ENCODE data around the gene SCAF4.
"Not testable (repeated sequence)": the region's sequence is repeated elsewhere in the genome, so short reads cannot be mapped to it uniquely, and the experiment has no call there.

SCAF4 gene

DNA sequence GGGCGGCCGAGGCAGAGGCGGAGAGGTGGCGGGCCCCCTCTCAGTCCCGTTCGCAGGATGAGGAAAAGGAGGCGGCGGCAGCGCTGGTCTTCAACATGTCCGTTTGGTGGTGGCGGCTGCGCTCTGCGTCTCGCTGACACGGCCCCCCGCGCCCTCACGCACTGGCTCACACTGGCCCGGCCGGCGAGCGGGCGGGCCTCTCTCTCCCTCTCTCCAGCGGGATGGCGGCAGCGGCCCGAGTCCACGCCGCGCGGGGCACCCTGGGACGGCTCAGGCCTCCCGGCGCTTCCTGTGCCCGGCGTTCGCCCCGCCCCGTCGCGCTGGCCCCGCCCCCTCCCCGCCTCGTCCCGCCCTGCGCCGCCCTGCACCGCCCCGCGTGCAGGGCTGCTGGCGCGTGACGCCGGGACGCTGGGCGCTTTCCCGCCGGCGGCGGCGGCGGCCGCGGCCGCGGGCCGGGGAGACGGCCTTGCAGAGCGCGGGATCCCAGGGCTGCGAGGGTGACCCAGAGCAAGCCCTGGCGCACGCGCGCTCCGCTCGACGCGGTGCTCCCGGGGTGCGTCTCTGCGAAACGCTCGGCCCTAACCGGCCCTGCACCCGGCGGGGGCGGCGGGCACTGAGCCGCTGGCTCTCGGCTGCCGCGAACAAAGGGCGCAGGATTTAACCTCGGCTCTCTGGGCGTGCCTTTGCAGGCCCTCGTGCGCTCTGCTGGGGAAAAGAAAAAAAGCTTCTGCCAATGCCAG is at the start of gene SCAF4:
SCAF4 (minus strand) TSS at position 262 of the 740 bp plus-strand sequence. CDS start 426 bp downstream, outside the sequence.
- peak; percentile 92 for DNase-seq

DNA sequence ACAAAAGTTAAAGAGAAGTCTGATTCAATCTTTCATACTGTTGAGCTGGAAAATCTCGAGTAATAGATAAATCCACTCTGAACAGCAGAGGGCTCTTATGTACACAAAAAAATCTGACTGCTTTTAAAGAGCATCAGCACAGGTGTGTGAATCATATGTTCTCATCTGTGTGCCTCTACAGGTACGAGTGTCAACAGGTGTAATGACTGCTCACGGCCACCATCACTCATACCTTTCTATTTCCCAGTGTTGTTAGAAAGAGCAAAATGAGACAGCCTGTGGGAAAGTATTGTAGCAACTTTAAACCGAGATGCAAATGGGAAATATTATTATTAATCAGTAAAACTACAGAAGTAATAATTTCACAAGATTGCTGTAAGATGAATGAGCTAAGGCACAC is 49.0 kb upstream of the SCAF4 start:
- no peak for DNase-seq

GRCh38 chr21:31778546-31778945 is 46.6 kb upstream of the SCAF4 start:
- no peak for DNase-seq

- no peak for DNase-seq
These were observed 45.9 kb upstream of the SCAF4 start for GRCh38 chr21:31777857-31778256.

GRCh38 chr21:31774031-31774430 is 42.1 kb upstream of the SCAF4 start:
- no peak for DNase-seq

DNA sequence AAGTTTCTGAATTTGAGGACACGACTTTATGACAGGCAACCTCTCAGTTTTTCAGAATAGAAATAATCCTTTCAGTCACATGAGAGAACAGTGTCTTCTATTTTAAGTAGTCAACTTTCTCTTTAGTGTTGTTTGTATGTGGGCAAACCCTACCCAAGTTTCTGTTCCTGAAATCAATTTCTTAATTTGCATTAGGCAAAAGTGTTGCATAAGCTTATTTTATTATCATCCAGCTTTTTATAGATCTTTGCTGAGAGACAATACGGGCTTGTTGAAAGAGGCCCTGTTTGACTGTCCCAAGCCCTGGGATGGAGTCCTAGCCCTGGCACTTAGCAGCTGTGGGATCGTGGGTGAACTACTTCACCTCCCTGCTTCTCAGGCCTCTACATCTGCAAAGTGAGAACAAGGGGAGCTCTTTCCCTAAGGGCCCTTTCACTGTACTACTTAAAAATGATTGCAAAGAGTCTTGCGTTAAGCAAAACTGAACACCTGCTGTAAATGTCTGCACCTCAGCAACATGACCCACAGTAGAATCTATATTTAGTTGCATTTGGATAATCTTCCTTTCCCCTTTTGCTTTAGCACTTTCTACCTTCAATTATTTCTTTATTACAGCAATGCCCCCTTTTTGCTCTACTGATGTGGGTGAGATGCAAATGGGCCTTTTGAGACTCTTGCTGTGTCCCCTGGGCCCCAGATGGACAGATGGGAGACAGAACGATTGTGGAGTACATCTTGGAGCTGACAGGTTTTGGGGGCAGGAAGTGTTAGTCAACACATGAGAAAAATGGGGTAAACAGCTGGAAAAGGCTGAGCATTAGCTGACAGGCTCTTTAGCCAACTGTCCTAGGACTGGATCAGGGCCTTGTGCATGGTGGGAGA is 41.0 kb upstream of the SCAF4 start:
- DNase-seq, result no peak

DNA sequence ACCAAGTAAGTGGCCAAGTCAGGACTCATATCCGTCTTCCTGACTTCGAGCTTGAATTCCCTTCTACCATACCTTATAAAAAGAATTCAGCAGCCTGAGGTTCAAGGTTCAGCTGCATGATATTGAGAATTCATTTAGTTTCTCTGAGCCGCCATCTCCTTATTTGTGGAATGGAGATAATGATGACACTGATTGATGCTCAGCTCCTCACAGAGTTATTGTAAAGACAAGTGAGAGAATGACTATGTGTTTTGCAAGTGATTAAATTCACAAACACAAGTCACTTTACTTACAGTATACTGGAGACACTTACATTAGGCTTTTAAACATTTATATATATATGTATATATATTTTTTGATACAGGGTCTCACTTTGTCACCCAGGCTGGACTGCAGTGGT is 39.8 kb upstream of the SCAF4 start:
- DNase-seq, result no peak

- DNase-seq, result no peak
These were observed 36.8 kb upstream of the SCAF4 start for GRCh38 chr21:31768710-31769109.

DNA sequence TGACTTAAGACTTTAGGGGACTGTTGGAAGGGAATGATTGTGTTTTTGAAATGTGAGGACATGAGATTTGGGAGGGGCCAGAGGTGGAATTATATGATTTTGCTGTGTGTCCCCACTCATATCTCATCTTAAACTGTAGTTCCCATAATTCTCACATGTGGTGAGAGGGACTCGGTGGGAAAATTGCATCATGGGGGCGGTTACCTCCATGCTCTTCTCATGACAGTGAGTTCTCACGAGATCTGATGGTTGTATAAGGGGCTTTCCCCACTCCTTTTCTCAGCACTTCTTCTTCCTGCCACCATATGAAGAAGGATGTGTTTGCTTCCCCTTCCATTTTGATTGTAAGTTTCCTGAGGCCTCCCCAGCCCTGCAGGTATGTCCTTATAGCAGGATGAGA is 35.0 kb upstream of the SCAF4 start:
- no peak for DNase-seq

- not testable (repeated sequence) for DNase-seq
These were observed 33.9 kb upstream of the SCAF4 start for GRCh38 chr21:31765850-31766249.

GRCh38 chr21:31760931-31761330 is 29.0 kb upstream of the SCAF4 start:
- no peak for DNase-seq

- DNase-seq, result no peak
These were observed 24.9 kb upstream of the SCAF4 start for GRCh38 chr21:31756787-31757186.

DNA sequence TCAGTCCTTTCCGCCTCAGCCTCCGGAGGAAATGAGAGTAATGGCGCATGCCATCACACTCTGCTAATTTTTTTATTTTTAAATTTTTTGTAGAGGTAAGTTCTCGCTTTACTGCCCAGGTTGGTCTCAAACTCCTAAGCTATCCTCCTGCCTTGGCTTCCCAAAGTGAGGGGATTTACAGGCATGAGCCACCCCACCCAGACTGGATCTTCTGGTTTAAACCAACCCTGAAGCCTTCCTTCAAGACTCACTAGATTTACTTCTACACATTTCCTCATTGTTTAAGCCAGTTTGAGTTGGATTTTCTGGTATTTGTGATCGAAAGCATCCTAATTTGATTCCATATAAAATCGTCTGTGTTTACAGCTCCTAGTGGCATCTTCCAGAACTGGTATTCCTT is 23.1 kb upstream of the SCAF4 start:
- no peak for DNase-seq

DNA sequence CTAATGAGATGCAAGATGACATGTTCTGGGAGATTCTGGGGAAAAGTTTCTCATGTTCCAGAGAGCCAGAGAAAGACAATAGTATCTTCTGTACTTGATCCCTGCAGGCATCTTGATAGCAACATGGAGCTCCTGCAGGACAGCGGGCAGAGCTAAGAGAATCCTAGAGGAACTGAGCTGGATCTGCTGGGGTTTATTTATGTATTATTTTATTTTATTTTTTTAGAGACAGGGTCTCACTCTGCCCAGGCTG is 22.7 kb upstream of the SCAF4 start:
- DNase-seq, result no peak

- DNase-seq, result no peak
These were observed 22.2 kb upstream of the SCAF4 start for GRCh38 chr21:31753949-31754707.

DNA sequence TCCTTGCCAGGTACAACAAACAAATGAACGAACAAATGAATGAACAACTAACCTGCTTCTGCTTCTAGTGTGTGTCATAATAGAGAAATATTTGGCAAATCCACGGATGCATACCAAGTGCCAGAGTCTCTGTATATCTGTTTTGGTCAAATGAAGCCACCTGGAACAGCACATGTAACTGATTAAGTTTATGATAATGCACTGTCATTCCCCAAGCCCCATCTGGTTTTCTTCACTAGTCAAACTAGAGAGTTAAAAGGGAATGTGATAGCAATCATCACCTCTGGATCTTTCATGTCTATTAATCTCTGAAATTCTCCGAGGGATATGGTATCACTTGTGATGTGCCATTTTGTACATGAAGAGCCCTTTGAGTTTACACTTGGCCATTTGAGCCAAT is 21.0 kb upstream of the SCAF4 start:
- no peak for DNase-seq

- DNase-seq, result no peak
These were observed 20.4 kb upstream of the SCAF4 start for GRCh38 chr21:31752352-31752751.

- DNase-seq, result no peak
These were observed 18.9 kb upstream of the SCAF4 start for GRCh38 chr21:31750843-31751242.

DNA sequence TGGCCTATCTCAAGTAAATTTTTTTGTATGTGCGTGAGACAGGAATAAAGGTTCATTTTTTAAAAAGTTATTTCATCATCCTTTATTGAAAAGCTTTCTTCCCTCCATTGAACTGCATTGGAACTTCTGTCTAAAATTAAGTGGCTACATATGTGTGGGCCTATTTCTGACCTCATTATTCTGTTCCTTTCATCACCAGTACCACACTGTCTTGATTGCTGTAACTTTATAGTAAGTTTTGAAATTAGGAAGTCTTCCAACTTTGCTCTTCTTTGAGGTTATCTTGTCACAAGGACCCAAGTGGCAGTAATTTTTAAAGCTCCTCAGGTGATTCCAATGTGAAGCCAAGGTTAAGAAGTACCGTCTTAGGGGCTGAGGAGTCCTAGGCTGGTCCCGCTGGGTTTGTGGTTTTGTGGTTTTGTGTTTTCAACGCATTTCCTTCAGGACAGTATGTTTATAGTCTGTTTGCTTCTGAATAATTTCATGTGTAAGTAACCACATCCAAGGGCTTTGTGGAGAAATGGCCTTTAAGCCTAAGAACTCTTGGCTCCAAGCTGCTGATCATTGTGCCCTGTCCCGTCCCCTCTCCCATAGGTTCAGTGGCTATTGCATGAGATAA is 12.4 kb upstream of the SCAF4 start:
- no peak for DNase-seq

DNA sequence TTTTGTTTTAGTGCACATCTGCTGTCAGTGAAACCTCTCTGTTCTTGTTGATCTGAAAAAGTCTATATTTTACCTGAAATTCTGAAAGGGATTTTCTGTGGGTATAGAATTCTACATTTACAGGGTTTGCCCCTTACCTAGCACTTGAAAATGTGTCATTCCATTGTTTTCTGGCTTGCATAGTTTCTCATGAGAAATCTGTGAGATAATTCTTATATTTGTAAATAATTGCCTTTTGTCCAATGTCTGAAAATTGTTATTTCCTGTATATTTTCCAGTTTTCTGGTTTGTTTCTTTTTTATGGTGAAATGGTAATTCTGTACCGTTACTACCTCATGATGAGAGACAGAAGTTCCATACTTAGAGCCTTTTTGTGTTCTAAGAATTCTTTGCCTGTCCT is 11.8 kb upstream of the SCAF4 start:
- no peak for DNase-seq

GRCh38 chr21:31741116-31741515 is 9.2 kb upstream of the SCAF4 start:
- no peak for DNase-seq

DNA sequence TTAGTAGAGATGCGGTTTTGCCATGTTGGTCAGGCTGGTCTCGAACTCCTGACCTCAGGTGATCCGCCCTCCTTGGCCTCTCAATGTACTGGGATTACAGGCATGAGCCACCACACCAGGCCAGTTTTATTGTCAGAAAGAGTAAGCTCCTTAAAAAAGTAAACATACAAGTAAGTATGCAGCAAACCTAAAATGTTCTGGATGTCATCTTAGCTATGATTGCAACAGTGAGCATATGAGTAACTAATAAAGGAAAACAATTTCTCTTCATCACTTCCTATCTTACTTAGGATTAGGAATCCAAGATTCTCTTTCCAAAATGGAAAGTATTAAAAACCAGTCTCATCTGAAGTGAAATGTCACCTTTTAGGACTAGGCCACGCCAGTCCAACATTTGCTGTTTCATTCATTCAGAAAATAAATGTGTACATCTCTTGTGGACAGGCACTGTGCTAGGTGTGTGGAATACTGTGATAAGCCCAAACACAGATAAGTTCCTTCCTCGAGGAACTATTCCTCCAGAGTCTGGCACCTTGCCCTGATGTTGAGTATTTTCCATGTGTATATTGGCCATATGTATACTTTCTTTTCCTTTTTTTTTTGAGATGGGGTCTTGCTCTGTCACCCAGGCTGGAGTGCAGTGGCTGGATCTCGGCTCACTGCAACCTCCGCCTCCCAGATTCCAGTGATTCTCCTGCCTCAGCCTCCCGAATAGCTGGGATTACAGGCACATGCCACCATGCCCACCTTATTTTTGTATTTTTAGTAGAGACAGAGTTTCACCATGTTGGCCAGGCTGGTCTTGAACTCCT is 5.9 kb upstream of the SCAF4 start:
- not testable (repeated sequence) for DNase-seq

Measured in NCI-H1092 treated with DMSO at 0.1 percent for 48 hours (cell line).